ENCODE measurements around the gene SCUBE1. TPM values are rescaled to one million over a fixed set of nuclear protein-coding genes. Genes with fewer than 3 reads are reported as not detected.

Gene SCUBE1
- total RNA-seq, 4 donors from 2014 or later, result 33.3 to 109 (median 66.3) TPM

DNA sequence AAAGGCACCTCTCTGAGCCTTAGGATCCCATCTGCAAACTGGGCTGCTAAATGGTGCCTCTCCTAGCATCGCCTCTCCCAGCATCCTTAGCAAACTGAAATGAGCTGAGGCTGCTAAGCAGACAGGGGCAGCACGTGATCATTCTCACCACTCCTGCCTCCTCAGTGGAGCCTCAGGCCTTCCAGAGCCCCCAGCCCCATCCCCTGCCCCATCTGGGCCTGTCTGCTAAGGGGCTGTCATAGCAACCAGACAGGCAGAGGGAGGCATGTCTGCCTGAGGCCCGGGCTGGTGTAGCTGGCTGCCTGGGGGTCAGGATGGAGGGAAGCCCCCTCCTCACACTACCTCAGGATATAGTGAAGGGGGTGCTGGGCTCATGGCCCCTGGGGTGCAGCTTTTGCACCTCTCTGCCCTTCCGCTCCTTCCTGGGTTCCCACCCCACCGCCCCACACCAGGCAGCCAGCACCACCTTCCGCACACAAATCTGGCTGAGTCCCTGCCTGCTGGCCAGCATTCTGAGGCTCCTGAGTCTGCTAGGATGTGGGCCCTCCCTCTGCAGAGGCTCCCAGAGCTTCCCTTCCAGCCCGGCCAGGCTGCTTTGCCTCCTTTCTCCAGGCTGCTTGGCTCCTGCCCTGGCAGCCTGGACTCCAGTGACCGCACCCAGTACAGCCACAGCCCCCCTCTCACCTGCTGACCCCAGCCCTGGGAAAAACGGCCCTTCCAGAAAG lies 108.7 kb downstream of the SCUBE1 start:
- WGBS, result 78% methylated on average over 6 of the region's 9 CpGs
- peaks cover 11 to 21% (median 16%) of the 10 kb centered on the region in 4 donors for H3K4me1 ChIP-seq
- H3K27ac ChIP-seq (replicated peaks in 1 of 4), result no peak overlapping the region
- DNase-seq (ENCODE audit: extremely low spot score), result no peak
- H3K4me3 ChIP-seq, result no peak overlapping the region
- intact Hi-C loops (cut with DNase I), result no loop called here
- no peaks in the 10 kb centered on the region for H3K9me3 ChIP-seq
- TF ChIP-seq POLR2A (IDR thresholded peaks at IDR 0.05; ENCODE audit: low read depth) (no peak), EP300 (IDR thresholded peaks at IDR 0.05) (no peak), POLR2AphosphoS5 (IDR thresholded peaks at IDR 0.05) (no peak)
- TF ChIP-seq, protein P1, sequence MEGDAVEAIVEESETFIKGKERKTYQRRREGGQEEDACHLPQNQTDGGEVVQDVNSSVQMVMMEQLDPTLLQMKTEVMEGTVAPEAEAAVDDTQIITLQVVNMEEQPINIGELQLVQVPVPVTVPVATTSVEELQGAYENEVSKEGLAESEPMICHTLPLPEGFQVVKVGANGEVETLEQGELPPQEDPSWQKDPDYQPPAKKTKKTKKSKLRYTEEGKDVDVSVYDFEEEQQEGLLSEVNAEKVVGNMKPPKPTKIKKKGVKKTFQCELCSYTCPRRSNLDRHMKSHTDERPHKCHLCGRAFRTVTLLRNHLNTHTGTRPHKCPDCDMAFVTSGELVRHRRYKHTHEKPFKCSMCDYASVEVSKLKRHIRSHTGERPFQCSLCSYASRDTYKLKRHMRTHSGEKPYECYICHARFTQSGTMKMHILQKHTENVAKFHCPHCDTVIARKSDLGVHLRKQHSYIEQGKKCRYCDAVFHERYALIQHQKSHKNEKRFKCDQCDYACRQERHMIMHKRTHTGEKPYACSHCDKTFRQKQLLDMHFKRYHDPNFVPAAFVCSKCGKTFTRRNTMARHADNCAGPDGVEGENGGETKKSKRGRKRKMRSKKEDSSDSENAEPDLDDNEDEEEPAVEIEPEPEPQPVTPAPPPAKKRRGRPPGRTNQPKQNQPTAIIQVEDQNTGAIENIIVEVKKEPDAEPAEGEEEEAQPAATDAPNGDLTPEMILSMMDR (IDR thresholded peaks at IDR 0.05), result no peak
- peaks cover 0 to 21% (median 0%) of the 10 kb centered on the region in 4 donors for H3K27me3 ChIP-seq
- H3K36me3 ChIP-seq, result peaks cover 0 to 52% (median 10%) of the 10 kb centered on the region in 4 donors

DNA sequence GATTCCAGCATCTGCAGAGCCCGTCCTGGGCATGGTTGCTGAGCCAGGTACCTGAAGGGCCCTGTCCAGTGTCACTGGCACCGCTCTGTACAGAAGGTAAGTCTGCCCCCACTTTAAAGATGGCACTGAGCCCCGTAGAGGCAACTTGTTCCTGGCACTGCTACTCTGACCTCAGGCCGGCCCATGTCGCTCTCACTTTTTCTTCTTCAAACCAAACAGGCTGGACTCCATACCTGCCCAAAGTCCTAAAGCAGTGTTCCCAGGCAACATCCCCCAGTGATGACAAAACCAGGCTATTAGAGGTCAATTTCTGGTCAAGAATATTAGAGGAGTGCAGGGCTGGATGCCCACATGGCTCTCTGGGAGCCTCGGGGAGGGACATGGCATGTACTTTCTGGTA lies 109.6 kb downstream of the SCUBE1 start:
- H3K9me3 ChIP-seq, result no peaks in the 10 kb centered on the region
- H3K4me1 ChIP-seq, result peaks cover 2 to 14% (median 11%) of the 10 kb centered on the region in 4 donors
- no peak overlapping the region for H3K27ac ChIP-seq (replicated peaks in 1 of 4)
- intact Hi-C loops (cut with DNase I), result no loop called here
- TF ChIP-seq POLR2AphosphoS5 (IDR thresholded peaks at IDR 0.05), result no peak
- TF ChIP-seq EP300 (IDR thresholded peaks at IDR 0.05), result no peak
- no peak for TF ChIP-seq POLR2A (IDR thresholded peaks at IDR 0.05; ENCODE audit: low read depth)
- TF ChIP-seq, protein P1 (IDR thresholded peaks at IDR 0.05), result no peak
- H3K27me3 ChIP-seq, result peaks cover 0 to 21% (median 0%) of the 10 kb centered on the region in 4 donors
- peaks cover 0 to 54% (median 13%) of the 10 kb centered on the region in 4 donors for H3K36me3 ChIP-seq
- 86% methylated on average over 5 of the region's 6 CpGs for WGBS
- DNase-seq (ENCODE audit: extremely low spot score), result no peak
- H3K4me3 ChIP-seq, result no peak overlapping the region

DNA sequence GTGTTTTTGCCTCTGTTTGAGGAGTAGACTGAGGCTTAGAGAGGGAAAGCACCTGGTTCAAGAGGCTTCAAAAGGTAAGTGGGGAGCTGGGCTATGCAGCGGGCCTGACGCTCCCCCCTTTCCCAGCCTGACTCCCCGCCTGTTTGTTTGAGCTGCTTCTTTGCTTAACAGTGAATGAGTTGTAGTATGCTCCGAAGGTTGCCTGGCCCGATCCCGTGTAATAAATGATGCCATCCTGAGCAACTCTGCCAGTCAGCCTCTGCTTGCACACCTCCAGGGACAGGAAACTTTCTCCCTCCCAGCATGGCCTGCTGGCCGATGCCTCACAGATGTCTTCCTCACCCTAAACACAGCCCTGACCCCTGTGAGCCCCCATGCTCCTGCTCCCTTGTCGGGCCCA lies 110.7 kb downstream of the SCUBE1 start:
- TF ChIP-seq, protein P1 (IDR thresholded peaks at IDR 0.05), result no peak
- H3K27me3 ChIP-seq, result peaks cover 0 to 21% (median 0%) of the 10 kb centered on the region in 4 donors
- H3K36me3 ChIP-seq, result peaks cover 0 to 49% (median 9%) of the 10 kb centered on the region in 4 donors
- intact Hi-C loops (cut with DNase I), result no loop called here
- H3K27ac ChIP-seq (replicated peaks in 1 of 4), result no peak overlapping the region
- DNase-seq (ENCODE audit: extremely low spot score), result no peak
- no peak overlapping the region for H3K4me3 ChIP-seq
- H3K4me1 ChIP-seq, result peaks cover 0 to 14% (median 7%) of the 10 kb centered on the region in 4 donors
- no CpG with 5 or more reads among the region's 8 CpGs for WGBS
- no peaks in the 10 kb centered on the region for H3K9me3 ChIP-seq

DNA sequence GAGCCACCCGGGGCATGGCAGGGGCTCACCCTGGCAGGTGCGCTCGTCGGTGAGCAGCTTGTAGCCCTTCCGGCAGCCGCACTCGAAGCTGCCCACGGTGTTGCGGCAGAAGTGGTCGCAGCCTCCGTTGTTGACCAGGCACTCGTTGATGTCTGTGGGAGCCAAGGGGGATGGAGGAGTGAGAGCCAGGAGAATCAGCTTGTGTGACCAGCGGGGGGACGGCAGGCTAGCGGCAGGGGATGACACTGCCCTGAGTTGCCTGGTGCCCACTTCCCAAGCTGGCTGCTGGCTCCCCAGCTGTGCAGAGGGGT lies 111.5 kb downstream of the SCUBE1 start:
- TF ChIP-seq POLR2A (IDR thresholded peaks at IDR 0.05; ENCODE audit: low read depth), result no peak
- TF ChIP-seq, protein P1 (IDR thresholded peaks at IDR 0.05), result no peak
- peaks cover 0 to 14% (median 6%) of the 10 kb centered on the region in 4 donors for H3K4me1 ChIP-seq
- H3K27me3 ChIP-seq, result peaks cover 0 to 21% (median 0%) of the 10 kb centered on the region in 4 donors
- peaks cover 0 to 45% (median 7%) of the 10 kb centered on the region in 4 donors for H3K36me3 ChIP-seq
- WGBS, result 0% methylated on average over 1 of the region's 15 CpGs
- no peak for DNase-seq (ENCODE audit: extremely low spot score)
- no peaks in the 10 kb centered on the region for H3K9me3 ChIP-seq
- no peak overlapping the region for H3K4me3 ChIP-seq
- intact Hi-C loops (cut with DNase I), result no loop called here
- no peak overlapping the region for H3K27ac ChIP-seq (replicated peaks in 1 of 4)
